ENCODE measurements around the gene SAP30L.

Gene SAP30L

GRCh38 chr5:154480847-154481246 lies 35.0 kb downstream of the SAP30L start:
- no peak for DNase-seq (ENCODE audit: low read depth in 2 of 2)

GRCh38 chr5:154481584-154482381 lies 36.0 kb downstream of the SAP30L start:
- DNase-seq (ENCODE audit: low read depth in 2 of 2) = no peak

GRCh38 chr5:154482528-154483449 lies 37.0 kb downstream of the SAP30L start:
- no peak for DNase-seq (ENCODE audit: low read depth in 2 of 2)

GRCh38 chr5:154483654-154484392 lies 38.0 kb downstream of the SAP30L start:
- no peak for DNase-seq (ENCODE audit: low read depth in 2 of 2)

GRCh38 chr5:154484393-154485095 lies 38.7 kb downstream of the SAP30L start:
- DNase-seq (ENCODE audit: low read depth in 2 of 2) = no peak

GRCh38 chr5:154485096-154485491 lies 39.3 kb downstream of the SAP30L start:
- DNase-seq (ENCODE audit: low read depth in 2 of 2) = no peak

- DNase-seq (ENCODE audit: low read depth in 2 of 2) = no peak
Measured at GRCh38 chr5:154485850-154486426, 40.1 kb downstream of the SAP30L start.

- no peak for DNase-seq (ENCODE audit: low read depth in 2 of 2)
Measured at GRCh38 chr5:154486427-154486866, 40.6 kb downstream of the SAP30L start.

- DNase-seq (ENCODE audit: low read depth in 2 of 2) = no peak
Measured at GRCh38 chr5:154487541-154487940, 41.7 kb downstream of the SAP30L start.

- DNase-seq (ENCODE audit: low read depth in 2 of 2) = no peak
Measured at GRCh38 chr5:154491941-154492340, 46.1 kb downstream of the SAP30L start.

- DNase-seq (ENCODE audit: low read depth in 2 of 2) = no peak
Measured at GRCh38 chr5:154493274-154493673, 47.5 kb downstream of the SAP30L start.

GRCh38 chr5:154494036-154494435 lies 48.2 kb downstream of the SAP30L start:
- no peak for DNase-seq (ENCODE audit: low read depth in 2 of 2)

GRCh38 chr5:154498591-154498990 lies 52.8 kb downstream of the SAP30L start:
- DNase-seq (ENCODE audit: low read depth in 2 of 2) = no peak

- DNase-seq (ENCODE audit: low read depth in 2 of 2) = no peak
Measured at GRCh38 chr5:154498994-154499393, 53.2 kb downstream of the SAP30L start.

GRCh38 chr5:154501566-154501965 lies 55.8 kb downstream of the SAP30L start:
- DNase-seq (ENCODE audit: low read depth in 2 of 2) = no peak

- DNase-seq (ENCODE audit: low read depth in 2 of 2) = no peak
Measured at GRCh38 chr5:154502180-154502579, 56.4 kb downstream of the SAP30L start.

- DNase-seq (ENCODE audit: low read depth in 2 of 2) = no peak
Measured at GRCh38 chr5:154503698-154504039, 57.9 kb downstream of the SAP30L start.

GRCh38 chr5:154505567-154505966 lies 59.8 kb downstream of the SAP30L start:
- DNase-seq (ENCODE audit: low read depth in 2 of 2) = no peak

- no peak for DNase-seq (ENCODE audit: low read depth in 2 of 2)
Measured at GRCh38 chr5:154506049-154506715, 60.4 kb downstream of the SAP30L start.

GRCh38 chr5:154506716-154507080 lies 60.9 kb downstream of the SAP30L start:
- no peak for DNase-seq (ENCODE audit: low read depth in 2 of 2)

- no peak for DNase-seq (ENCODE audit: low read depth in 2 of 2)
Measured at GRCh38 chr5:154508114-154508513, 62.3 kb downstream of the SAP30L start.
